GM23338 (cell line): ENCODE results near the gene RPL41.

Experiments used
- EZH2 ChIP-seq: fragments of 200-600 bp; sonication (generic); IDR thresholded peaks from one replicate; pipeline ENCODE4 v1.8.0; 2017; ENCODE audit warnings: antibody characterized with exemption, mild to moderate bottlenecking, low read depth; ENCODE audit not compliant: unreplicated experiment
- TF ChIP-seq, protein P1 (sequence below): IDR thresholded peaks from 2 replicates; pipeline ENCODE4 v1.6.1; 2016; ENCODE audit warnings: antibody characterized with exemption
- TF ChIP-seq, protein P2 (sequence below), 2 experiments: fragments of 200-600 bp in 1 of 2; sonication (generic) in 1 of 2; conservative IDR thresholded peaks; 2 replicates each; pipeline versions ENCODE4 v1.5.1 to v1.6.1; 2016 to 2017; ENCODE audit warnings: antibody characterized with exemption in 2 of 2, low read depth in 2 of 2, mild to moderate bottlenecking in 2 of 2, moderate library complexity in 1 of 2

DNA sequence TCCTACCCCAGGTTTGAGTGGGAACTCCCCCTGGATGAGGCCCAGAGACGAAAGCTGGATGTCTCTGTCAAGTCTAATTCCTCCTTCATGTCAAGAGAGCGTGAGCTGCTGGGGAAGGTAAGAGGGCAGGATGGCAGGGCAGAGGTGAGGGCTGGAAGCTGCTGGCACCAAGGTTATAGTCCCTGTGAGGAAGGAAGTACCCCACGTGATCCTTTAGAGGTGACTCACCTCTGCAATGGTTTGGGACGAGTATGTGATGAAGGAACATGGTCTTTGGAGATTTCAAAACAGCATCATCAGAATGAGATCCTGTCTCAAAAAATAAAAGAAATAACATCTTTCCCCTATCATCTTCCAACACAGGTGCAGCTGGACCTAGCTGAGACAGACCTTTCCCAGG is 26.8 kb downstream of the RPL41 start:
- no peak for TF ChIP-seq EZH2
- TF ChIP-seq, protein P1, sequence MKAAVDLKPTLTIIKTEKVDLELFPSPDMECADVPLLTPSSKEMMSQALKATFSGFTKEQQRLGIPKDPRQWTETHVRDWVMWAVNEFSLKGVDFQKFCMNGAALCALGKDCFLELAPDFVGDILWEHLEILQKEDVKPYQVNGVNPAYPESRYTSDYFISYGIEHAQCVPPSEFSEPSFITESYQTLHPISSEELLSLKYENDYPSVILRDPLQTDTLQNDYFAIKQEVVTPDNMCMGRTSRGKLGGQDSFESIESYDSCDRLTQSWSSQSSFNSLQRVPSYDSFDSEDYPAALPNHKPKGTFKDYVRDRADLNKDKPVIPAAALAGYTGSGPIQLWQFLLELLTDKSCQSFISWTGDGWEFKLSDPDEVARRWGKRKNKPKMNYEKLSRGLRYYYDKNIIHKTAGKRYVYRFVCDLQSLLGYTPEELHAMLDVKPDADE: no peak
- TF ChIP-seq, protein P2, sequence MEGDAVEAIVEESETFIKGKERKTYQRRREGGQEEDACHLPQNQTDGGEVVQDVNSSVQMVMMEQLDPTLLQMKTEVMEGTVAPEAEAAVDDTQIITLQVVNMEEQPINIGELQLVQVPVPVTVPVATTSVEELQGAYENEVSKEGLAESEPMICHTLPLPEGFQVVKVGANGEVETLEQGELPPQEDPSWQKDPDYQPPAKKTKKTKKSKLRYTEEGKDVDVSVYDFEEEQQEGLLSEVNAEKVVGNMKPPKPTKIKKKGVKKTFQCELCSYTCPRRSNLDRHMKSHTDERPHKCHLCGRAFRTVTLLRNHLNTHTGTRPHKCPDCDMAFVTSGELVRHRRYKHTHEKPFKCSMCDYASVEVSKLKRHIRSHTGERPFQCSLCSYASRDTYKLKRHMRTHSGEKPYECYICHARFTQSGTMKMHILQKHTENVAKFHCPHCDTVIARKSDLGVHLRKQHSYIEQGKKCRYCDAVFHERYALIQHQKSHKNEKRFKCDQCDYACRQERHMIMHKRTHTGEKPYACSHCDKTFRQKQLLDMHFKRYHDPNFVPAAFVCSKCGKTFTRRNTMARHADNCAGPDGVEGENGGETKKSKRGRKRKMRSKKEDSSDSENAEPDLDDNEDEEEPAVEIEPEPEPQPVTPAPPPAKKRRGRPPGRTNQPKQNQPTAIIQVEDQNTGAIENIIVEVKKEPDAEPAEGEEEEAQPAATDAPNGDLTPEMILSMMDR (conservative IDR thresholded peaks at IDR 0.05; ENCODE audit: low read depth in 2 of 2): no peak
